ENCODE measurements around the gene PARD3. TPM values are rescaled to one million over a fixed set of nuclear protein-coding genes. Genes with fewer than 3 reads are reported as not detected.

PARD3 gene
- total RNA-seq, 1 donor from 2014 or later = 22.9 TPM

GRCh38 chr10:34771106-34771505, 44.0 kb downstream of the PARD3 start:
- H3K27ac Mint-ChIP-seq (ENCODE audit: unreplicated experiment) = no peak overlapping the region
- DNase-seq = no peak
- H3K4me1 Mint-ChIP-seq (ENCODE audit: low read depth, unreplicated experiment) = peaks cover 42% of the 10 kb centered on the region

GRCh38 chr10:34769899-34770298, 45.2 kb downstream of the PARD3 start:
- TF ChIP-seq CTCF (IDR thresholded peaks at IDR 0.05; ENCODE audit: partially characterized antibody, unreplicated experiment) = no peak
- peaks cover 8% of the 10 kb centered on the region for H3K27me3 Mint-ChIP-seq (ENCODE audit: unreplicated experiment)
- peaks cover 7% of the 10 kb centered on the region for H3K9me3 Mint-ChIP-seq (ENCODE audit: unreplicated experiment)
- no peak overlapping the region for H3K4me3 Mint-ChIP-seq (ENCODE audit: unreplicated experiment)
- no peak for DNase-seq
- no peaks in the 10 kb centered on the region for H3K36me3 Mint-ChIP-seq (ENCODE audit: unreplicated experiment)
- H3K4me1 Mint-ChIP-seq (ENCODE audit: low read depth, unreplicated experiment) = peaks cover 51% of the 10 kb centered on the region
- no peak overlapping the region for H3K27ac Mint-ChIP-seq (ENCODE audit: unreplicated experiment)

More at GRCh38 chr10:34771106-34771505, 44.0 kb downstream of the PARD3 start:
- Mint-ChIP-seq H3K9me3 (ENCODE audit: unreplicated experiment) (peaks cover 5% of the 10 kb centered on the region), H3K36me3 (ENCODE audit: unreplicated experiment) (no peaks in the 10 kb centered on the region), H3K27me3 (ENCODE audit: unreplicated experiment) (peaks cover 8% of the 10 kb centered on the region), H3K4me3 (ENCODE audit: unreplicated experiment) (no peak overlapping the region)
- TF ChIP-seq CTCF (IDR thresholded peaks at IDR 0.05; ENCODE audit: partially characterized antibody, unreplicated experiment) = no peak

GRCh38 chr10:34768972-34769330, 46.1 kb downstream of the PARD3 start:
- H3K27me3 Mint-ChIP-seq (ENCODE audit: unreplicated experiment) = peaks cover 8% of the 10 kb centered on the region
- peaks cover 7% of the 10 kb centered on the region for H3K9me3 Mint-ChIP-seq (ENCODE audit: unreplicated experiment)
- H3K36me3 Mint-ChIP-seq (ENCODE audit: unreplicated experiment) = no peaks in the 10 kb centered on the region
- TF ChIP-seq CTCF (IDR thresholded peaks at IDR 0.05; ENCODE audit: partially characterized antibody, unreplicated experiment) = no peak
- no peak overlapping the region for H3K4me3 Mint-ChIP-seq (ENCODE audit: unreplicated experiment)
- peaks cover 55% of the 10 kb centered on the region for H3K4me1 Mint-ChIP-seq (ENCODE audit: low read depth, unreplicated experiment)
- no peak for DNase-seq
- no peak overlapping the region for H3K27ac Mint-ChIP-seq (ENCODE audit: unreplicated experiment)

- peaks cover 8% of the 10 kb centered on the region for H3K27me3 Mint-ChIP-seq (ENCODE audit: unreplicated experiment)
- no peak overlapping the region for H3K27ac Mint-ChIP-seq (ENCODE audit: unreplicated experiment)
- no peak overlapping the region for H3K4me3 Mint-ChIP-seq (ENCODE audit: unreplicated experiment)
- peaks cover 55% of the 10 kb centered on the region for H3K4me1 Mint-ChIP-seq (ENCODE audit: low read depth, unreplicated experiment)
- DNase-seq = no peak
- H3K36me3 Mint-ChIP-seq (ENCODE audit: unreplicated experiment) = no peaks in the 10 kb centered on the region
- H3K9me3 Mint-ChIP-seq (ENCODE audit: unreplicated experiment) = peaks cover 7% of the 10 kb centered on the region
- TF ChIP-seq CTCF (IDR thresholded peaks at IDR 0.05; ENCODE audit: partially characterized antibody, unreplicated experiment) = no peak
These were observed 46.7 kb downstream of the PARD3 start for GRCh38 chr10:34768261-34768971.

GRCh38 chr10:34766811-34767494, 48.1 kb downstream of the PARD3 start:
- no peak for DNase-seq
- Mint-ChIP-seq H3K4me3 (ENCODE audit: unreplicated experiment) (peak overlapping the region; percentile 53), H3K9me3 (ENCODE audit: unreplicated experiment) (peaks cover 7% of the 10 kb centered on the region), H3K36me3 (ENCODE audit: unreplicated experiment) (no peaks in the 10 kb centered on the region), H3K4me1 (ENCODE audit: low read depth, unreplicated experiment) (peaks cover 49% of the 10 kb centered on the region), H3K27ac (ENCODE audit: unreplicated experiment) (peak overlapping the region; percentile 90), H3K27me3 (ENCODE audit: unreplicated experiment) (peaks cover 8% of the 10 kb centered on the region)
- TF ChIP-seq CTCF (IDR thresholded peaks at IDR 0.05; ENCODE audit: partially characterized antibody, unreplicated experiment) = no peak
